ENCODE measurements around the gene PARN.

The PARN gene

GRCh38 chr16:14509675-14510132, 120.4 kb downstream of the PARN start:
- Mint-ChIP-seq H3K27me3 (no peaks in the 10 kb centered on the region), H3K9me3 (no peaks in the 10 kb centered on the region), H3K4me3 (no peak overlapping the region), H3K4me1 (peaks cover 26% of the 10 kb centered on the region), H3K27ac (no peak overlapping the region)
- DNase-seq, result no peak
- ATAC-seq, result no peak

- Mint-ChIP-seq H3K9me3 (no peaks in the 10 kb centered on the region), H3K27ac (no peak overlapping the region), H3K27me3 (no peaks in the 10 kb centered on the region), H3K4me1 (peaks cover 26% of the 10 kb centered on the region), H3K4me3 (no peak overlapping the region)
- ATAC-seq (no peak), DNase-seq (no peak)
Observed at GRCh38 chr16:14509055-14509454, 121.0 kb downstream of the PARN start.

- Mint-ChIP-seq H3K9me3 (no peaks in the 10 kb centered on the region), H3K27me3 (no peaks in the 10 kb centered on the region), H3K4me3 (no peak overlapping the region), H3K4me1 (peaks cover 32% of the 10 kb centered on the region), H3K27ac (peak overlapping the region; percentile 3 to 84)
- ATAC-seq (peak; percentile 40), DNase-seq (no peak)
Observed at GRCh38 chr16:14505846-14506245, 124.2 kb downstream of the PARN start.

GRCh38 chr16:14502932-14503741, 126.9 kb downstream of the PARN start:
- Mint-ChIP-seq H3K27me3 (no peaks in the 10 kb centered on the region), H3K27ac (no peak overlapping the region), H3K4me3 (no peak overlapping the region), H3K9me3 (no peaks in the 10 kb centered on the region), H3K4me1 (peaks cover 36% of the 10 kb centered on the region)
- ATAC-seq (peak; percentile 42), DNase-seq (no peak)

- H3K4me3 Mint-ChIP-seq, result no peak overlapping the region
- no peak for ATAC-seq
- no peaks in the 10 kb centered on the region for H3K27me3 Mint-ChIP-seq
- no peak overlapping the region for H3K27ac Mint-ChIP-seq
- no peak for DNase-seq
- peaks cover 36% of the 10 kb centered on the region for H3K4me1 Mint-ChIP-seq
- H3K9me3 Mint-ChIP-seq, result no peaks in the 10 kb centered on the region
Observed at GRCh38 chr16:14502256-14502875, 127.7 kb downstream of the PARN start.

GRCh38 chr16:14501331-14502255, 128.5 kb downstream of the PARN start:
- ATAC-seq (no peak), DNase-seq (no peak)
- no peaks in the 10 kb centered on the region for H3K9me3 Mint-ChIP-seq

GRCh38 chr16:14500791-14501190, 129.3 kb downstream of the PARN start:
- H3K27me3 Mint-ChIP-seq, result no peaks in the 10 kb centered on the region
- no peak overlapping the region for H3K4me3 Mint-ChIP-seq
- H3K4me1 Mint-ChIP-seq, result peaks cover 31% of the 10 kb centered on the region
- ATAC-seq (no peak), DNase-seq (no peak)
- H3K27ac Mint-ChIP-seq, result no peak overlapping the region
- H3K9me3 Mint-ChIP-seq, result no peaks in the 10 kb centered on the region

More at GRCh38 chr16:14501331-14502255, 128.5 kb downstream of the PARN start:
- Mint-ChIP-seq H3K27me3 (no peaks in the 10 kb centered on the region), H3K27ac (no peak overlapping the region), H3K4me1 (peaks cover 36% of the 10 kb centered on the region), H3K4me3 (no peak overlapping the region)

- DNase-seq, result no peak
- no peak for ATAC-seq
- Mint-ChIP-seq H3K27ac (no peak overlapping the region), H3K27me3 (no peaks in the 10 kb centered on the region), H3K9me3 (no peaks in the 10 kb centered on the region), H3K4me3 (no peak overlapping the region), H3K4me1 (peaks cover 44% of the 10 kb centered on the region)
Observed at GRCh38 chr16:14499110-14499509, 130.9 kb downstream of the PARN start.

GRCh38 chr16:14497245-14498082, 132.6 kb downstream of the PARN start:
- no peaks in the 10 kb centered on the region for H3K27me3 Mint-ChIP-seq
- H3K27ac Mint-ChIP-seq, result no peak overlapping the region
- H3K4me1 Mint-ChIP-seq, result peaks cover 49% of the 10 kb centered on the region
- no peak for ATAC-seq
- DNase-seq, result no peak
- H3K4me3 Mint-ChIP-seq, result no peak overlapping the region
- no peaks in the 10 kb centered on the region for H3K9me3 Mint-ChIP-seq

- DNase-seq (no peak), ATAC-seq (no peak)
- Mint-ChIP-seq H3K4me3 (no peak overlapping the region), H3K27ac (no peak overlapping the region), H3K27me3 (no peaks in the 10 kb centered on the region), H3K4me1 (peaks cover 49% of the 10 kb centered on the region), H3K9me3 (no peaks in the 10 kb centered on the region)
Observed at GRCh38 chr16:14496786-14497185, 133.3 kb downstream of the PARN start.

- no peak overlapping the region for H3K27ac Mint-ChIP-seq
- DNase-seq (no peak), ATAC-seq (no peak)
- no peaks in the 10 kb centered on the region for H3K27me3 Mint-ChIP-seq
- H3K4me3 Mint-ChIP-seq, result no peak overlapping the region
- H3K9me3 Mint-ChIP-seq, result no peaks in the 10 kb centered on the region
- peaks cover 44% of the 10 kb centered on the region for H3K4me1 Mint-ChIP-seq
Observed at GRCh38 chr16:14496047-14496770, 133.9 kb downstream of the PARN start.

- Mint-ChIP-seq H3K27ac (no peak overlapping the region), H3K4me3 (no peak overlapping the region), H3K4me1 (peaks cover 44% of the 10 kb centered on the region), H3K27me3 (no peaks in the 10 kb centered on the region), H3K9me3 (no peaks in the 10 kb centered on the region)
- DNase-seq, result no peak
- ATAC-seq, result no peak
Observed at GRCh38 chr16:14495213-14496046, 134.6 kb downstream of the PARN start.

- DNase-seq (no peak), ATAC-seq (no peak)
- H3K4me1 Mint-ChIP-seq, result peaks cover 44% of the 10 kb centered on the region
- no peak overlapping the region for H3K4me3 Mint-ChIP-seq
- peak overlapping the region; percentile 20 to 41 for H3K27ac Mint-ChIP-seq
- no peaks in the 10 kb centered on the region for H3K9me3 Mint-ChIP-seq
- H3K27me3 Mint-ChIP-seq, result no peaks in the 10 kb centered on the region
Observed at GRCh38 chr16:14494396-14494966, 135.6 kb downstream of the PARN start.
